Measurements from ENCODE around the gene GPC5. TPM values are rescaled to one million over a fixed set of nuclear protein-coding genes. Genes with fewer than 3 reads are reported as not detected.

Gene GPC5
- total and polyA plus RNA-seq, 4 donors = 0.51 to 22.4 (median 2.0) TPM

GRCh38 chr13:91601273-91601672 is 202.9 kb downstream of the GPC5 start:
- no peak for TF ChIP-seq RXRA (IDR thresholded peaks at IDR 0.05)
- 90% methylated on average over 9 of the region's 9 CpGs for WGBS

GRCh38 chr13:91601807-91602206 is 203.4 kb downstream of the GPC5 start:
- no peak overlapping the region for H3K27ac ChIP-seq (ENCODE audit: low read depth in 1 of 2, low read length in 2 of 2)
- no peaks in the 10 kb centered on the region for H3K4me1 ChIP-seq (ENCODE audit: control insufficient read depth in 4 of 4, insufficient read depth in 4 of 4, low read length in 3 of 4)
- H3K27me3 ChIP-seq (ENCODE audit: control insufficient read depth in 4 of 4, insufficient read depth in 4 of 4, low read length in 3 of 4) = no peaks in the 10 kb centered on the region
- H3K9me3 ChIP-seq (ENCODE audit: control insufficient read depth in 4 of 4, low read length in 3 of 4) = no peaks in the 10 kb centered on the region
- no peaks in the 10 kb centered on the region for H3K36me3 ChIP-seq (ENCODE audit: control insufficient read depth in 4 of 4, insufficient read depth in 3 of 4, low read depth in 1 of 4, low read length in 3 of 4)
- no peak overlapping the region for H3K9ac ChIP-seq (ENCODE audit: low read depth in 1 of 2, low read length in 2 of 2)
- WGBS = 94% methylated on average over 3 of the region's 3 CpGs
- TF ChIP-seq CTCF (IDR thresholded peaks at IDR 0.05; ENCODE audit: low read depth, low read length, missing input control) (no peak), ZBTB33 (IDR thresholded peaks at IDR 0.05) (no peak), HNF4A (conservative IDR thresholded peaks at IDR 0.05) (no peak), RXRA (IDR thresholded peaks at IDR 0.05) (no peak), GABPA (IDR thresholded peaks at IDR 0.05 in 1 of 2, conservative IDR thresholded peaks at IDR 0.05 in 1 of 2) (no peak), MAX (IDR thresholded peaks at IDR 0.05) (no peak)
- no peak for DNase-seq (ENCODE audit: low spot score)
- H3K4me3 ChIP-seq (ENCODE audit: low read depth in 1 of 3, low read length in 3 of 3) = no peak overlapping the region

More at GRCh38 chr13:91601273-91601672, 202.9 kb downstream of the GPC5 start:
- no peak overlapping the region for H3K9ac ChIP-seq (ENCODE audit: low read depth in 1 of 2, low read length in 2 of 2)
- no peaks in the 10 kb centered on the region for H3K9me3 ChIP-seq (ENCODE audit: control insufficient read depth in 4 of 4, low read length in 3 of 4)
- no peak overlapping the region for H3K4me3 ChIP-seq (ENCODE audit: low read depth in 1 of 3, low read length in 3 of 3)
- no peaks in the 10 kb centered on the region for H3K27me3 ChIP-seq (ENCODE audit: control insufficient read depth in 4 of 4, insufficient read depth in 4 of 4, low read length in 3 of 4)
- no peak overlapping the region for H3K27ac ChIP-seq (ENCODE audit: low read depth in 1 of 2, low read length in 2 of 2)
- H3K4me1 ChIP-seq (ENCODE audit: control insufficient read depth in 4 of 4, insufficient read depth in 4 of 4, low read length in 3 of 4) = no peaks in the 10 kb centered on the region
- H3K36me3 ChIP-seq (ENCODE audit: control insufficient read depth in 4 of 4, insufficient read depth in 3 of 4, low read depth in 1 of 4, low read length in 3 of 4) = no peaks in the 10 kb centered on the region
- DNase-seq (ENCODE audit: low spot score) = no peak

GRCh38 chr13:91609353-91609752 is 210.9 kb downstream of the GPC5 start:
- 71% methylated on average over 3 of the region's 3 CpGs for WGBS
- no peaks in the 10 kb centered on the region for H3K9me3 ChIP-seq (ENCODE audit: control insufficient read depth in 4 of 4, low read length in 3 of 4)
- H3K9ac ChIP-seq (ENCODE audit: low read depth in 1 of 2, low read length in 2 of 2) = no peak overlapping the region
- no peak overlapping the region for H3K27ac ChIP-seq (ENCODE audit: low read depth in 1 of 2, low read length in 2 of 2)
- no peaks in the 10 kb centered on the region for H3K4me1 ChIP-seq (ENCODE audit: control insufficient read depth in 4 of 4, insufficient read depth in 4 of 4, low read length in 3 of 4)
- no peak for DNase-seq (ENCODE audit: low spot score)
- no peaks in the 10 kb centered on the region for H3K36me3 ChIP-seq (ENCODE audit: control insufficient read depth in 4 of 4, insufficient read depth in 3 of 4, low read depth in 1 of 4, low read length in 3 of 4)
- no peak overlapping the region for H3K4me3 ChIP-seq (ENCODE audit: low read depth in 1 of 3, low read length in 3 of 3)
- H3K27me3 ChIP-seq (ENCODE audit: control insufficient read depth in 4 of 4, insufficient read depth in 4 of 4, low read length in 3 of 4) = no peaks in the 10 kb centered on the region
- TF ChIP-seq NR2F2 (IDR thresholded peaks at IDR 0.05) = no peak
- TF ChIP-seq FOXA2 (IDR thresholded peaks at IDR 0.05) = no peak
- no peak for TF ChIP-seq SP1 (IDR thresholded peaks at IDR 0.05)
- no peak for TF ChIP-seq JUND (IDR thresholded peaks at IDR 0.05)
- no peak for TF ChIP-seq REST (IDR thresholded peaks at IDR 0.05)
- no peak for TF ChIP-seq FOXA1 (IDR thresholded peaks at IDR 0.05)
- no peak for TF ChIP-seq CTCF (IDR thresholded peaks at IDR 0.05; ENCODE audit: low read depth, low read length, missing input control)
- no peak for TF ChIP-seq TAF1 (conservative IDR thresholded peaks at IDR 0.05)
- TF ChIP-seq GABPA (IDR thresholded peaks at IDR 0.05 in 1 of 2, conservative IDR thresholded peaks at IDR 0.05 in 1 of 2) = no peak
- no peak for TF ChIP-seq ZBTB33 (IDR thresholded peaks at IDR 0.05)
- no peak for TF ChIP-seq ATF3 (IDR thresholded peaks at IDR 0.05)
- TF ChIP-seq MAX (IDR thresholded peaks at IDR 0.05) = no peak
